Smooth muscle cell (in vitro differentiated cells): Measurements from ENCODE around the gene ZBTB7B. TPM values are rescaled to one million over a fixed set of nuclear protein-coding genes. Genes with fewer than 3 reads are reported as not detected.

Source experiments
- DNase-seq: peaks from one replicate; lab custom pipeline; 2025; ENCODE audit not compliant: unreplicated experiment; lab: John Stamatoyannopoulos, UW
- H2AFZ ChIP-seq: fragments of 200-600 bp; sonication (generic); 2 replicates; pipeline ENCODE4 v1.6.0; 2016; ENCODE audit warnings: antibody characterized with exemption, low read depth, mild to moderate bottlenecking
- H3F3A ChIP-seq: fragments of 200-600 bp; sonication (generic); 2 replicates; pipeline ENCODE4 v1.6.0; 2017; ENCODE audit warnings: antibody characterized with exemption, low read depth
- H3K27ac ChIP-seq: fragments of 200-600 bp; sonication (generic); 2 replicates; pipeline ENCODE4 v1.5.1; 2016; ENCODE audit warnings: low read depth, mild to moderate bottlenecking
- H3K27me3 ChIP-seq: fragments of 200-600 bp; sonication (generic); 2 replicates; pipeline ENCODE4 v1.6.1; 2016; ENCODE audit warnings: low read depth, mild to moderate bottlenecking
- H3K36me3 ChIP-seq: fragments of 200-600 bp; sonication (generic); 2 replicates; pipeline ENCODE4 v1.5.1; 2016; ENCODE audit warnings: low read depth
- H3K4me1 ChIP-seq: fragments of 200-600 bp; sonication (generic); 2 replicates; pipeline ENCODE4 v1.5.1; 2016; ENCODE audit warnings: low read depth
- H3K4me2 ChIP-seq: fragments of 200-600 bp; sonication (generic); 2 replicates; pipeline ENCODE4 v1.6.0; 2016; ENCODE audit warnings: mild to moderate bottlenecking
- H3K4me3 ChIP-seq: fragments of 200-600 bp; sonication (generic); 2 replicates; pipeline ENCODE4 v1.5.1; 2016; ENCODE audit warnings: mild to moderate bottlenecking
- H3K79me2 ChIP-seq: fragments of 200-600 bp; sonication (generic); 2 replicates; pipeline ENCODE4 v1.6.0; 2016; ENCODE audit warnings: low read depth, mild to moderate bottlenecking
- H3K9ac ChIP-seq: fragments of 200-600 bp; sonication (generic); 2 replicates; pipeline ENCODE4 v1.6.0; 2016; ENCODE audit warnings: low read depth
- H3K9me3 ChIP-seq: fragments of 200-600 bp; sonication (generic); replicated peaks from 2 replicates; pipeline ENCODE4 v1.5.1; 2016; ENCODE audit warnings: low read depth
- H4K20me1 ChIP-seq: fragments of 200-600 bp; sonication (generic); 2 replicates; pipeline ENCODE4 v1.6.0; 2016; ENCODE audit warnings: low read depth
- CTCF ChIP-seq: fragments of 200-600 bp; sonication (generic); IDR thresholded peaks from 2 replicates; pipeline ENCODE4 v1.5.1; 2017; ENCODE audit warnings: borderline replicate concordance, mild to moderate bottlenecking, antibody characterized with exemption; ENCODE audit not compliant: insufficient read depth, poor library complexity, severe bottlenecking
- WGBS: methylation state at CpG from one replicate; pipeline ENCODE4 v1.1.7; 2016; ENCODE audit warnings: low lambda C conversion rate; 5-methylcytosine and 5-hydroxymethylcytosine counted together
- polyA plus RNA-seq: library from polyadenylated mRNA; unstranded; fragments of >200 nt; fragmentation: Nextera tagmentation; extraction: Ambion mirVana; gene quantifications from 2 replicates; pipeline ENCODE4 v1.2.1, GENCODE V29; 2016
- total RNA-seq: library from RNA; depleted of rRNA; stranded (reverse); fragments of >200 nt; gene quantifications from 2 replicates; pipeline ENCODE4 v1.2.3, GENCODE V29; 2014

The ZBTB7B gene
- total and polyA plus RNA-seq, 2 experiments from 2014 or later, result 7.5 to 15.5 TPM

GRCh38 chr1:155022927-155023236, 20.3 kb downstream of the ZBTB7B start:
- no peaks in the 10 kb centered on the region for H3K79me2 ChIP-seq
- no peak overlapping the region for H3K9ac ChIP-seq
- no peaks in the 10 kb centered on the region for H3K27me3 ChIP-seq
- peaks cover 4% of the 10 kb centered on the region for H3K4me1 ChIP-seq
- no peaks in the 10 kb centered on the region for H3K9me3 ChIP-seq
- H3K36me3 ChIP-seq, result no peaks in the 10 kb centered on the region
- no peak overlapping the region for H3K4me3 ChIP-seq
- no peaks in the 10 kb centered on the region for H4K20me1 ChIP-seq
- TF ChIP-seq CTCF, result no peak
- no peak overlapping the region for H2AFZ ChIP-seq
- H3K27ac ChIP-seq, result no peak overlapping the region
- H3K4me2 ChIP-seq, result no peak overlapping the region
- 75% methylated on average over 4 of the region's 4 CpGs for WGBS
- no peak for DNase-seq
- no peaks in the 10 kb centered on the region for H3F3A ChIP-seq

GRCh38 chr1:155023627-155024026, 21.0 kb downstream of the ZBTB7B start:
- DNase-seq, result no peak
- H3K9ac ChIP-seq, result no peak overlapping the region
- H3K27me3 ChIP-seq, result no peaks in the 10 kb centered on the region
- no peaks in the 10 kb centered on the region for H3K36me3 ChIP-seq
- no peak overlapping the region for H3K27ac ChIP-seq
- peaks cover 4% of the 10 kb centered on the region for H3K4me1 ChIP-seq
- no peak for TF ChIP-seq CTCF
- H3K9me3 ChIP-seq, result no peaks in the 10 kb centered on the region
- H3K4me2 ChIP-seq, result no peak overlapping the region
- no peak overlapping the region for H3K4me3 ChIP-seq
- WGBS, result 88% methylated on average over 5 of the region's 5 CpGs
- H3F3A ChIP-seq, result no peaks in the 10 kb centered on the region
- no peaks in the 10 kb centered on the region for H4K20me1 ChIP-seq
- H2AFZ ChIP-seq, result no peak overlapping the region
- no peaks in the 10 kb centered on the region for H3K79me2 ChIP-seq

GRCh38 chr1:155024315-155024714, 21.7 kb downstream of the ZBTB7B start:
- H3F3A ChIP-seq, result no peaks in the 10 kb centered on the region
- H3K4me2 ChIP-seq, result no peak overlapping the region
- H3K27ac ChIP-seq, result no peak overlapping the region
- H3K9ac ChIP-seq, result no peak overlapping the region
- DNase-seq, result no peak
- no peak for TF ChIP-seq CTCF
- no peaks in the 10 kb centered on the region for H3K79me2 ChIP-seq
- no peaks in the 10 kb centered on the region for H3K9me3 ChIP-seq
- no peaks in the 10 kb centered on the region for H4K20me1 ChIP-seq
- no peak overlapping the region for H3K4me3 ChIP-seq
- WGBS, result 92% methylated on average over 9 of the region's 9 CpGs
- no peaks in the 10 kb centered on the region for H3K4me1 ChIP-seq
- no peak overlapping the region for H2AFZ ChIP-seq
- no peaks in the 10 kb centered on the region for H3K27me3 ChIP-seq
- no peaks in the 10 kb centered on the region for H3K36me3 ChIP-seq

GRCh38 chr1:155026154-155026553, 23.6 kb downstream of the ZBTB7B start:
- Histone ChIP-seq H3K79me2 (no peaks in the 10 kb centered on the region), H3K36me3 (no peaks in the 10 kb centered on the region), H3F3A (no peaks in the 10 kb centered on the region), H3K9me3 (no peaks in the 10 kb centered on the region), H4K20me1 (no peaks in the 10 kb centered on the region), H3K27me3 (no peaks in the 10 kb centered on the region), H3K27ac (no peak overlapping the region), H3K4me2 (no peak overlapping the region), H3K4me3 (no peak overlapping the region), H3K9ac (no peak overlapping the region), H2AFZ (no peak overlapping the region), H3K4me1 (no peaks in the 10 kb centered on the region)
- DNase-seq, result no peak
- 71% methylated on average over 9 of the region's 9 CpGs for WGBS
- no peak for TF ChIP-seq CTCF
